ENCODE results near the gene PPP1CA. TPM values are rescaled to one million over a fixed set of nuclear protein-coding genes. Genes with fewer than 3 reads are reported as not detected.

The PPP1CA gene
- total RNA-seq, 4 donors from 2014 or later, result 146 to 202 (median 185) TPM

DNA sequence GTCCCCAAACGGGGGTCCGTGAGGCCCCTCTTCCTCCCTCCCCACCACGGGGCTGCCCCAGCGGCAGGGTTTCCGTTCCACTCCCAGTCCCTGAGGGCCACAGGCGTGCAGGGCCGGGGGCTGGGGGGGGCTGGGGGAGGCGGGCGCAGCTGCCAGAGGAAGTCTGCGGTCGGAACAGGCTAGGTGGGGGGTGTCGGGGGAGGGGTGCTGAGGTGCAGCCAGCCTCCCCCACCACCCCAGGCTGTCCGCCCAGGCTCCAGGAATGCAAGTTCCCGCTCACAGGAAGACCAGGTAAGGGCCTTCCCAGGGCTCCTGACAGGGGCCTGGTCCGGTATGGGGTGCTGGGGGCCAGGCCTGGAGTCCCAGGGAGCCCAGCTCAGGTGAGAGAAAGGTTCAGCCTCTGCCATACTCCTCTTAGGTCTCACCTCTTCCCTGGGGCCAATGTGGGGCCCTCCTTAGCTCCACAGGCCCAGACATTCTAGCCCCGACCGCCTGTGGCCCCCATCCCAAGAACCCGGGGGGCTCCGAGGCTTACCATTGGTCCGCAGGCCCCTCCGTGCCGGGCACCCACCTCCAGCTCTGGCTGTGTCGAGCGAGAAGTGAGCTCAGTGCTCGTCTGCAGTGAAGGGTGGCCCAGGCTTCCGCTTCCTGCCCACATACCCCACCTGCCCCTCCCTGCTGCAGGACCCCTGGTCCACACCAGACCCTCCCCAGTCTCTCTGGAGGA, 35.6 kb upstream of the PPP1CA start, which contains the start of gene PTPRCAP:
TSS of gene PTPRCAP (minus strand) at position 601 of the 727 bp plus-strand sequence. CDS start at position 538, 63 bp downstream.
- intact Hi-C loops (cut with DNase I), result no loop called here
- WGBS, 2 donors, result 70% methylated on average over 4 of the region's 26 CpGs; no CpG with 5 or more reads in 1 of the 2 donors
- TF ChIP-seq POLR2A (IDR thresholded peaks at IDR 0.05), result peak in 1 of 4 donors; percentile 21
- TF ChIP-seq, protein P1, sequence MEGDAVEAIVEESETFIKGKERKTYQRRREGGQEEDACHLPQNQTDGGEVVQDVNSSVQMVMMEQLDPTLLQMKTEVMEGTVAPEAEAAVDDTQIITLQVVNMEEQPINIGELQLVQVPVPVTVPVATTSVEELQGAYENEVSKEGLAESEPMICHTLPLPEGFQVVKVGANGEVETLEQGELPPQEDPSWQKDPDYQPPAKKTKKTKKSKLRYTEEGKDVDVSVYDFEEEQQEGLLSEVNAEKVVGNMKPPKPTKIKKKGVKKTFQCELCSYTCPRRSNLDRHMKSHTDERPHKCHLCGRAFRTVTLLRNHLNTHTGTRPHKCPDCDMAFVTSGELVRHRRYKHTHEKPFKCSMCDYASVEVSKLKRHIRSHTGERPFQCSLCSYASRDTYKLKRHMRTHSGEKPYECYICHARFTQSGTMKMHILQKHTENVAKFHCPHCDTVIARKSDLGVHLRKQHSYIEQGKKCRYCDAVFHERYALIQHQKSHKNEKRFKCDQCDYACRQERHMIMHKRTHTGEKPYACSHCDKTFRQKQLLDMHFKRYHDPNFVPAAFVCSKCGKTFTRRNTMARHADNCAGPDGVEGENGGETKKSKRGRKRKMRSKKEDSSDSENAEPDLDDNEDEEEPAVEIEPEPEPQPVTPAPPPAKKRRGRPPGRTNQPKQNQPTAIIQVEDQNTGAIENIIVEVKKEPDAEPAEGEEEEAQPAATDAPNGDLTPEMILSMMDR (IDR thresholded peaks at IDR 0.05), result no peak
- H3K36me3 ChIP-seq, result peaks cover 44 to 98% (median 57%) of the 10 kb centered on the region in 3 donors
- H3K4me3 ChIP-seq, result peak within 1 kb of the TSS; percentile 8 to 58 (median 40)
- peak within 1 kb of the TSS; percentile 25 to 84 (median 60) for H3K27ac ChIP-seq
- H3K9me3 ChIP-seq, result no peaks in the 10 kb centered on the region
- H3K4me1 ChIP-seq, result peaks cover 45 to 88% (median 56%) of the 10 kb centered on the region in 3 donors
- no peaks in the 10 kb centered on the region for H3K27me3 ChIP-seq
- DNase-seq, result no peak

DNA sequence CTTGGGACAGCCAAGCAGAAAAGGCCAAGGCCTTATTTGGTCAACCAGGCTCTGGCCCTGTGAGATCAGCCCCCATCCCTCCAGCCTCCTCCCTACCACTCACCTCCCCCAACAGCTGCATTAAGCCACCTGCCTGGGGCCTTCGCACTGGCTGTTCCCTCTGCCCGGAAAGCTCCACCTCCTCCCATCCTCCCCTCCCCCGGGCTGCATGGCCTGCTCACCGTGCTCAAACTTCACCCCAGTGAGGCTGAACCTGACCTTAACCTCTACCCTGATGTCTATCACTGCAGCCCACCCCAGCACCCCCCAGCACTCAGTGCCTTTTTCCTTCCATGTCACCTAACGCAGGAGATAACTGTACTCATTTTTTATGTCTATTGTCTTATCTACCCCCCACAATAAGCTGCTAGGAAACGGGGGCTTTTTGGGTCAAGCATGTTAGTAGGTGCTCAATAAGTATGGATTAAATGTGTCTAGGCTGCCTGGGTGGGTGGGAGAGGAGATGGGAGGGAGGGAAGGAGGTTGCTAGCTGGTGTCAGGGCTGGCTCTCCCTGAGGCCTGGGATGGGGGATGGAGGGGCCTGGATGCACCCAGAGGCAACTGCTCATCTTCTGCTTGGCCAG, 34.9 kb upstream of the PPP1CA start:
- Histone ChIP-seq H3K9me3 (no peaks in the 10 kb centered on the region), H3K27ac (peak overlapping the region; percentile 40 to 84 (median 64)), H3K4me1 (peaks cover 42 to 87% (median 49%) of the 10 kb centered on the region in 3 donors), H3K27me3 (no peaks in the 10 kb centered on the region), H3K36me3 (peaks cover 48 to 98% (median 61%) of the 10 kb centered on the region in 3 donors), H3K4me3 (peak overlapping the region in 3 of 4 donors; percentile 39 to 58 (median 41))
- 41 to 42% methylated on average over 6 of the region's 6 CpGs for WGBS, 2 donors
- DNase-seq, result no peak
- TF ChIP-seq POLR2A (IDR thresholded peaks at IDR 0.05), result no peak
- TF ChIP-seq, protein P1 (IDR thresholded peaks at IDR 0.05), result no peak
- intact Hi-C loops (cut with DNase I), result no loop called here

DNA sequence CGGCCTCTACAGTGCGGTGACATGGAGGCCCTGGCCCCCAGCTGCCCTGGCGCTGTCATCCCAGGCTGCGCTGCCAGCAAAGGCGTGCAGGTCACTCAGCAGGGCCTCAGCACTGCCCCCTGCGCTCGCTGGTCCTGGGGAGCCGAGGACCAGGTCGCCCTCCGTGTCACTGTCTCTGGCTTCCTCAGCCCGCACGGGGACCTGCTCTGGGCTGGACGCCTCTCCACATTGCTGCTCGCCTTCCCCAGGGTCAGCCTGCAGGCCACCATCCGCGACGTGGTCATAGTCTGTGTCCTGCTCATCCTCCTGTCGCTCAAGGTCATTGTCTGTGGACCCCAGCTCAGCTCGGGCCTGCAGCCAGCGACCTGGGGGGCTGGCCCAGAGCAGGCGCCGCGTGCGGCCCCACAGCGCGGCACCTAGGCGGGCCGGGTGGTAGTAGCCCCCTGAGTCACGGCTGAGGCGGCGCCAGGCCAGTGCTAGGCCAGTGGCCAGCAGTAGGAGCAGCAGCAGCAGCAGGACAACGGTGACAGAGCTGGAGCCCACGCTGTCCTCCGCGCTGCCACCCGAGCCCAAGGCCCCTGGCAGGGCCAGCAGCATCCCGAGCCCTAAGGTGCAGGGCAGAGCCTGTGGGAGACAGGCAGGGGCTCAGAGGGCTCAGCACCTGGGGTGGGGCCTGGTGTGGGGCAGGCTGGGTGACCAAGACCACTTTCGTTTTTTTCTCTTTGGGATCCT, 34.2 kb upstream of the PPP1CA start:
- WGBS, 2 donors, result 68 to 96% methylated on average over 5 to 15 of the region's 38 CpGs
- intact Hi-C loops (cut with DNase I), result no loop called here
- no peak for DNase-seq
- peaks cover 45 to 98% (median 57%) of the 10 kb centered on the region in 3 donors for H3K36me3 ChIP-seq
- H3K4me3 ChIP-seq, result peak overlapping the region in 3 of 4 donors; percentile 39 to 58 (median 41)
- H3K27me3 ChIP-seq, result no peaks in the 10 kb centered on the region
- H3K4me1 ChIP-seq, result peaks cover 38 to 87% (median 45%) of the 10 kb centered on the region in 3 donors
- TF ChIP-seq, protein P1 (IDR thresholded peaks at IDR 0.05), result no peak
- TF ChIP-seq POLR2A (IDR thresholded peaks at IDR 0.05), result no peak
- H3K9me3 ChIP-seq, result no peaks in the 10 kb centered on the region
- peak overlapping the region; percentile 40 to 84 (median 75) for H3K27ac ChIP-seq

DNA sequence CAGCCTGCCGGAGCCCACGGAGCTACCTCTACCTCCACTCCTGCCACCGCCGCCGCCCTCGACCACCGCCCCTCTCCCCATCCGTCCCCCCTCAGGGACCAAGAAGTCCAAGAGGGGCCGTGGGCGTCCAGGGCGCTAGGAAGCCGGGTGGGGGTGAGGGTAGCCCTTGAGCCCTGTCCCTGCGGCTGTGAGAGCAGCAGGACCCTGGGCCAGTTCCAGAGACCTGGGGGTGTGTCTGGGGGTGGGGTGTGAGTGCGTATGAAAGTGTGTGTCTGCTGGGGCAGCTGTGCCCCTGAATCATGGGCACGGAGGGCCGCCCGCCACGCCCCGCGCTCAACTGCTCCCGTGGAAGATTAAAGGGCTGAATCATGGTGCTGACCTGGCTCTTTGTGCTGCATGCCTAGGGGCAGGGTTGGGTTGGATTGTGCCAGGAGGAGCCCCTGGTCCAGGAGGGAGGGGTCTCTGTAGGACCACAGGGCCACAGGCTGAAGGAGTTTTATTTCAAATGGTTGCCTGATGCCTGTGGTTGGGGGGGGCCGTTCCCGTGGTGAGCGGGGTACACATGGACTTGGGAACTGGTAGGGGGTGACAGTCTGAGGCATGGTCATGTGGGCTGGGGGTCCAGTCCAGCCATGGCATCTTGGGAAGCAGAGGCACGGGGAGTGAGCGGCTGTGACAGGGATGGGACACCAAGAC, 33.5 kb upstream of the PPP1CA start:
- intact Hi-C loops (cut with DNase I), result no loop called here
- TF ChIP-seq, protein P1 (IDR thresholded peaks at IDR 0.05), result no peak
- no peak for TF ChIP-seq POLR2A (IDR thresholded peaks at IDR 0.05)
- DNase-seq, result no peak
- H3K4me3 ChIP-seq, result peak overlapping the region in 2 of 4 donors; percentile 41 to 58
- peaks cover 44 to 98% (median 51%) of the 10 kb centered on the region in 3 donors for H3K36me3 ChIP-seq
- H3K27me3 ChIP-seq, result no peaks in the 10 kb centered on the region
- H3K4me1 ChIP-seq, result peaks cover 33 to 85% (median 41%) of the 10 kb centered on the region in 3 donors
- no peaks in the 10 kb centered on the region for H3K9me3 ChIP-seq
- 67 to 71% methylated on average over 4 to 8 of the region's 26 CpGs for WGBS, 2 donors
- peak overlapping the region; percentile 40 to 84 (median 75) for H3K27ac ChIP-seq
